ENCODE data around the gene SLC5A6.
"Not testable (repeated sequence)": the region's sequence is repeated elsewhere in the genome, so short reads cannot be mapped to it uniquely, and the experiment has no call there.

The SLC5A6 gene

DNA sequence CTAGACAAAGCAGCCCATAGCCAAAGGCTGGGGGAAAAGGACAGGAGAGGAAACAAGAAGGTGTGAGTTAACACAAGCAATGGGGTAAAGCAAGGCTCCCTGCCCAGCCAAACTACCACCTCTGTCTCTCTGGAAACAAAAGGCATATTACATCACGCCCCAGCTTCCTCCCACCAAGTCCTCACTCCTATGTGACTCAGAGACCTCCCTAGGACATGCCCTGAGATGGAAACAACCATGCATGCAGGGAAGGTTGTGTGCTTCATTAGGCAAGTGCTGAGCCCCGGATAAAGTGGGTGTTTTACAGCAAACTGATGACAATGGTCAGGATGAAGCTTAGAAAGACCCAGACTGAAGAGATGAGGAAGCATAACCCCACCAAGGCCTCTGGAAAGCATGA is 9.2 kb downstream of the SLC5A6 start:
- no peak for DNase-seq

DNA sequence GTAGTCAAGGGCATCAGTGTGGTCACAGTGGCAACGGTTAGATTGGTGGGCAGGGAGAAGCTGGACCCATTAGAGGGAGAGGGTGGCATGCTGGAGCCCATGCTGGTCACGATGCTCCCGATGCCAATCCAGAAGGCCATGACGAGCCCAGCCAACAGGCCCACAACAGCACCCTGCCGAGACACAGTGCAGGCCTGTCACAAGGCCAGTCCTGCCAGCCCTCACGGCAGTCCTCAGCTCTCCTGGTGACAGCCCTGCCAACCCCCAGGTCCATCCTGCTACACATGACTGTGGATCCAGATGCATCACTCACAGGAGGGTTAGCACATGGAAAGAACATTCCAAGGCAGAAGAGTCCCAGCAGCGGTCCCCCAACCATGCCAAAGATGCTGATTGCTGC is 10.4 kb downstream of the SLC5A6 start:
- DNase-seq, result no peak

DNA sequence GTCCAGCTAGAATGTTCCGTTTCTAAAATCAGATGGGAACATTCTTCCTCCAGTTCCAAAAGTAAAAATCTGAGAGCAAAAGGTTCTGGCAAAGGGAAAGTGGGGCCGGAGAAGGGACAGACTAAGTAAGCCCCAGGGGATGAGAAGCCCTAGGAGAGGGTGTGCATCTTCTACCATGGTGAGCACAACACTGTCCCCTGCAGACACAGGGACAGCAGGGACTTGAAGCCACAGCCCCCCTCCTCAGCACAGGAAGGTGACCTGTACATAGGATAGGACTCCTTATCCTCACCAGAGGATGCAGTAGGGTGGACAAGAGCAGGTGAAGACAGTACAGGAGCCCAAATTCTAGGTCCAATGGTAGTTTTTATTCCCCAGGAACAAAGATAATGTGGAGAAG is 12.8 kb downstream of the SLC5A6 start:
- DNase-seq, result no peak

DNA sequence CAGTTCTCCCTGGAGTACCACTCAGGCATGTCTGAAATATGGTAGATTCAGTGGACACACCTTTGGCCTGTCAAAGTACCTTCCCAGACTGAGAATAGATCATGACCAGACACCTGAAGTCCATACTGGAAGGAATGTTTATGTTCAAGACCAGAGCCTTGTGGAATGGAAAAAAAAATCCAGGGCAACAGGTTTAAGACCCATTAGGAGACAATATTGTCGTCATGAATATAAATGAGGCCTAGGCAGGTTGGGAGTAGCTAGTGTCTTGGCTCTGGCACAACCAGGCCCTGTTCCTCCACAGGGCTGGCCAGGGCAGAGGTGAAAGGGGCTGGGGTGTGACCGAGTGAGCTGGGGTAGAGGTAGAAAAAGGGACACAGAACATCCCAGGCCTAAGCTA is 13.4 kb downstream of the SLC5A6 start:
- no peak for DNase-seq

DNA sequence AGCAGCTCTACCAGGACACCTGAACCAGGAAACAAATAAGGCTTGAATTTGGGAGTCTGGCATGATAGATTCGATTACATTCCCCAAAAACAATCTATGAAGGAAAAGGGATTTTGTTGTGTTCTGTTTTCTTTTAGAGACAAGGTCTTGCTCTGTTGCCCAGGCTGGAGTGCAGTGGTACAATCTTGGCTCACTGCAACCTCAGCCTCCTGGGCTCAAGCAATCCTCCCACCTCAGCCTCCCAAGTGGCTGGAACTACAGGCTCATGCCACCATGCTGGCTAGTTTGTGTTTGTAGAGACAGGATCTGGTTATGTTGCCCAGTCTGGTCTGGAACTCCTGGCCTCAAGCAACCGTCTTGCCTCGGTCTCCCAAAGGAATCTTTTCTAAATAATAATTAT is 14.0 kb downstream of the SLC5A6 start:
- DNase-seq, result not testable (repeated sequence)

DNA sequence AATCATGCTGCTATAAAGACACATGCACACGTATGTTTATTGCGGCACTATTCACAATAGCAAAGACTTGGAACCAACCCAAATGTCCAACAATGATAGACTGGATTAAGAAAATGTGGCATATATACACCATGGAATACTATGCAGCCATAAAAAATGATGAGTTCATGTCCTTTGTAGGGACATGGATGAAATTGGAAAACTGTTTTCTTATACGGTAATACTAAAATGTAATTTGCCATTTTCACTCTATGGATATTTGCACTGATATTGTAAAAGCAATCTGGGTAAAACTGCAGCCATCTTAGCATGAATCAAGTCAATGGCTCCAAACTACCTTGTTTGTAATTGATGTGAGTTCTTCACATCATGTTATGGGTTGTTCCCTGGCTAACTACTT is 16.3 kb downstream of the SLC5A6 start:
- not testable (repeated sequence) for DNase-seq

DNA sequence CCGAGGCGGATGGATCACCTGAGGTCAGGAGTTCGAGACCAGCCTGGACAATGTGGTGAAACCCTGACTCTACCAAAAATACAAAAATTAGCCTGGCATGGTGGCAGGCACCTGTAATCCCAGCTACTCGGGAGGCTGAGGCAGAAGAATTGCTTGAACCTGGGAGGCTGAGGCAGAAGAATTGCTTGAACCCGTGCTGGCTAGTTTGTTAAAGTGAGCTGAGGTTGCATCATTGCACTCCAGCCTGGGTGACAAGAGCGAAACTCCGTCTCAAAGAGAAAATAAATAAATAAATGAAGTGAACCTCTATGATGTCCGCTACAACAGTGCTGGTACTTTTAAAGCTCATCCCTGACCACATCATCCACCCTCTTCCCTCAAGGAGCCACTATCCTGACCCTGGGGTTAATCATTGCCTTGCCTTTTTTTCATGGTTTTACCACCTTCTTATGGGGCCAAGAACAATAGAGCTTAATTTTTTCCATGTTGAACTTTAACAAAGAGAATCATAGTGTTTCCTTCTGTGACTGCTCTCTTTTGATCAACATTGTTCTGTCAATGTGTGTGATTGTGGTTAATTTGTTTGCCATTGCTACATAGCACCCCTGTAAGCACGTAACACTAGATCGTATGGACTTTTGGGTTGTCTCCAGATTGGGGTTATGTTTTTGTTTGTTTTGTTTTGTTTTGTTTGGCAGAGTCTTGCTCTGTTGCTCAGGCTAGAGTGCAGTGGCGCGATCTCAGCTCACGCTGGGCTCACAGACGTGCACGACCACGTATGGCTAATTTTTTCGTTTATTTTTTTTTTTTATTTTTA is 17.3 kb downstream of the SLC5A6 start:
- no peak for DNase-seq

DNA sequence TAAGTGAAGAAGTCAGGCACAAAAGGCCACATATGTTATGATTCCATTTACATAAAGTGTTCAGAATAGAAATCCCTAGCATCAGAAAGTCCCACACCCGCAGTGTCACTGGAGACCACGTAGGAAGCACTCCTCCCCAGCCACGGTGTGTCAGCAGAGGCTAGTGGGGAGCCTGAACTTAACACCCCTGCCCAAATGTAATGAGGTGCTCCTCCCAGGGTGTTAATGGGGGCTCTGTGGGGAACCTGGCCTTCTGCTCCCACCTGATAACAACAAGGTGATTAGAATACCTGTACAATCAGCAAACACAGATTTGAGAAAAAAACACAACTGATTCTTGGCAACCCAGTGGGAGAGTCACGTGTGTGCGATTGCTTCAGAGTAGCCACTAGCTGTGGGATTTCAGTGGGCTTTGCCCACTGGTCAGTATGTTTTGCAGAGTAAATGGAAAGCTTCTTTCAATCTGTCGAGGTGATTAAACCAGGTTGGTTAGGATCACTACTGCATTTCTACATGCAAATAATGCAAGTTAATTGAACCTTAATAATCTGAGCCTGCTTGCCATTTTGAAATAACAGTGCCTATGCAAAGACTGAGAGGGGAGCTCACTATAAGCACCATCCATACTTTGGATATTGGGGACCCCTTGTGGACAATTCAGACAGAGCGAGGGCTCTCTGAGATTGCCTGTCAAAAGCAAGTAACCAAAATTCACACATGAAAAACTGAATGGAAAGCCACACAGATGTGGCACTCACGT is 20.8 kb downstream of the SLC5A6 start:
- DNase-seq, result peak; percentile 25 to 53

DNA sequence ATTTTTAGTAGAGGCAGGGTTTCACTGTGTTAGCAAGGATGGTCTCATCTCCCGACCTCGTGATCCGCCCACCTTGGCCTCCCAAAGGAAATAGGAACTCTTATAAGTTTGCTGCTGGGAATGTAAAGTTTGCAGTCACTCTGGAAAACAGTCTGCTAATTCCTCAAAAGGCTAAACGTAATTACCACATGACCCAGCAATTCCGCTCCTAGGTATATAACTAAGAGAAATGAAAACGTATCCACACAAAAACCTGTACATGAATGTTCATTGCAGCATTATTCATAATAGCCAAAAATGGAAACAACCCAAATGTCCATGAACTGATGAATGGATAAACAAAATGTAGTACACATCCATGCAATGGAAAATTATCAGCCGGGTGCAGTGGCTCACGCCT is 22.1 kb downstream of the SLC5A6 start:
- no peak for DNase-seq

DNA sequence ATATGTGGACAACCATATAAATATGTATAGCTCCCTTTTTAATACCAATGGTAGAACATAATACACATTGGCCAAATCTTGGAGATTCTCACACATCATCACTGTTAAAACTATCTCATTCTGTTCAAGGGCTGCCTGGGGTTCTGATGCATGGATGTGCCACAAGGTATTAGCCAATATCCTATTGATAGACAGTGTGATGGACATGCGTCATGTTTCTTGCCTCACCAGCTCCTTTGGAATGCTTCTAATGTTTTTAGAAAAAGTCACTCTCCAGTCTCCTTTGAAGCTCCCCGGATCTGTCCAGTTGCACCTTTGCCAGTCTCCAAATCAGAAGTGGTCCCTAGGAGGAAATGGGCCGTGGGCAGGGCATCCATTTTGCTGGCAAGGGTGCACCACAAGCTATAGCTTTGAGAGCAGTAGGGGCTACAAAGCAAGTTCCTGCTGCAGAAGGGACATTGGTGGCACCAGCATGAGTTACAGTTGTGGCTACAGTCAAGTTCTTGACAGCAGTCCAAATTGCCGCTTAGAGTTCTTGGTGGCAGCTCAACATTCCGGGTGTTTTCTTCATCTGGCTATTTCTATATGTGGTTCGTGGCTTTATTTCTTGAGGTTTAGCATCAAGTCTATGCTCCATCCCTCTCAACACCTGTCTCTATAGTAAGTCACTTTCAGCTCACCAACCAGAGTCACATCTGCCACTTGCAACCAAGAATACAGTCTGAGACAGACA is 25.3 kb downstream of the SLC5A6 start:
- DNase-seq, result no peak

DNA sequence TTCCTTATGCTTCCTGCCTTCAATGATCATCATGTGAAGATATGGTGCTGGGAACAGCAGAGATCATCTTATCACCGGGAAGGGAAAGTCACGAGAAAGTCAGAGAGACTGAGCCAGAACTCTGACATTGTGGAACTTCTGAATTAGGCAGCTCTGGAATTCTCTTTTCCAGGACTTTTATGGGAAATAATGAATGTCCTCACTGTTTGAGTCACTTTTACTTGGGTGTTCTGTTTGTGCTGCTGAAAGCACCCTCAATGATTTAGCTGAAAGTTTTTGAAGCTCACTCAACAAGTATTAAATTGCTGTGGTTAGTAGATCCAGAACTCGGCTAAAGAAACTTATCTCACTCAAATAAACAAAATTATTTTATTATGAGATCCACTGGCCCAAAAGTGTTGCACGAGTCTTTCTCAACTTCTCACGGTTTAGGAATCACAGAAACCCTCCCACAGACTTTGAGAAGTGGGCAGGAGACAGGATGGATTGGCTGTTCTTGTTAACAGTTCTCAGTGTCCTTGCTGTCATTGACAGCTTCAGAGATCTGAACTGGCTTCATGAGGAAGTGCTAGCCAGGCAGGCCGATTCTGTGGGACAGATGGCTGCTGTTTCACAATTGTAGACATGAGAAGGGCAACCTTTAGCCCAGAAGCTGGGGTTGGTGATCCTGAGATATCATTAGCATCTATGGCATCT is 26.6 kb downstream of the SLC5A6 start:
- peak in 1 of 2 experiments; percentile 43 for DNase-seq

DNA sequence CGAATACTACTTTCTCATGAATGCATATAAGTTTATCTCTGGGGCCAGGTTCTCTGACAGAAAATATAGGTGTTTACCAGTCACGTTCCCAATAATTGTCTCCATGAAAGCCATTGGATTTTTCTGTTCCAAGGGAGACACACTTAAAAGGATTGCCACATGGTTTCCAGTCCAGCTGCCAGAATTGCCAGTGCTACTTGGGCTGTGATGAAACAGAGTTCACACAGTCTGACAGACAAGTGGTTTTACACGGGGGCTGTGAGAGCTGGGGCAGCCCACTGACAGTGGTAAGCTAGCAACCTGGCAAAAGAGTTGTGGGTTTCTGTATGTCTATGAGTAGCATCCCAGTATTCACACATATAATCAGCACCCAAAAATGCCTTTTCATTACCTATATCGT is 28.0 kb downstream of the SLC5A6 start:
- no peak for DNase-seq

DNA sequence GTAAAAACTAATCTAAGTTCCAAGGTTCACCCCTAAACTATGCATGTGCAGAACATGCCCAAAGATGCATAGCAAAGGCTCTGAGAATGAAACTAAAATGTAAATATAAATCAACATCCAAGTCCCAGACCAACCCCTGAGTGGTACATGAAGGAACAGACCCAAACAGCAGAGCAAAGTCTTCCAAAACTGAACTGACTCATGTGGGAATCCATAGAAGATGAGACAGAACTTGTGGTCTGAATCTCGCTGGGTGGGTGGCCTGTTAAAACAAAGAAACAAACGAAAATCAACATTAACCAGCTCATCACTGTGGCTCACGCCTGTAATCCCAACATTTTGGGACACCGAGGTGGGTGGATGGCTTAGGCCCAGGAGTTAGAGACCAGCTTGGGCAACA is 29.7 kb downstream of the SLC5A6 start:
- no peak for DNase-seq

DNA sequence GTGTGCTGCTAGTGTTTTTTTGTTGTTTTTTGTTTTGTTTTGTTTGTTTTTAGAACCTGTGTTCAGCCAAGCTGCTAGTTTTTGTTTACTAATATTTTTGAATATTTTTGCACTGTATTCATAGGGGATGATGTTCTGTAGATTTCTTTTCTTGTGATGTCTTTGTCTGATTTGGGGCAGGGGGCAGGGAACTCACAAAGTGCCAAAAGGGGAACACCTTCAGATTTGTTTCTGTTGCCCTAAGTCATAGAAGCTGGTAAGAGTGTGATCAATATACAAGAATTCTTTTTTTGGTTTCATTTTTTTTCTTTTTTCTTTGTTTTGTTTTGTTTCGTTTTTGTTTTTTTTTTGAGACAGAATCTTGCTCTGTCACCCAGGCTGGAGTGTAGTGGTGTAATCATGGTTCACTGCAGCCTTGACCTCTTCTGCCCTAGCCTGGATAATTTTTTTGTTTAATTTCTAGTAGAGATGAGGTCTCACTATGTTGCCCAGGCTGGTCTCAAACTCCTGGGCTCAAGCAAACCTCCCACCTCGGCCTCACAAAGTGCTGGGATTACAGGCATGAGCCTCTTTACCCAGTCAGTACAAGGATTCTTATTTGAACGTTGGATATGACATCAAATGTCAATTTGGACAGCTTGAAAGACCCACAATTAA is 32.6 kb downstream of the SLC5A6 start:
- DNase-seq, result no peak

DNA sequence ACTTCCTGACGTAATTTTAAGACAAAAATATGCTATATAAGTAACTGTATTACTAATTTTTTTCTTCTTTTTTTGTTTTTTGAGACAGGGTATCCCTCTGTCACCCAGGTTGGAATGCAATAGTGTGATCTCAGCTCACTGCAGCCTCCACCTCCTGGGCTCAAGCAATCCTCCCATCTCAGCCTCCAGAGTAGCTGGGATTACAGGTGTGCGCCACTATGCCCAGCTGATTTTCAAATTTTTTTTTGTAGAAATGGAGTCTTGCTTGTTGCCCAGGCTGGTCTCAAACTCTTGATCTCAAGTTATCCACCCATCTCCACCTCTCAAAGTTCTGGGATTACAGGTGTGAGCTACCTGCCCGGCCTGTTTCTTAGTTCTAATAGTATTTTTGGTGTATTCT is 33.6 kb downstream of the SLC5A6 start:
- DNase-seq, result no peak

DNA sequence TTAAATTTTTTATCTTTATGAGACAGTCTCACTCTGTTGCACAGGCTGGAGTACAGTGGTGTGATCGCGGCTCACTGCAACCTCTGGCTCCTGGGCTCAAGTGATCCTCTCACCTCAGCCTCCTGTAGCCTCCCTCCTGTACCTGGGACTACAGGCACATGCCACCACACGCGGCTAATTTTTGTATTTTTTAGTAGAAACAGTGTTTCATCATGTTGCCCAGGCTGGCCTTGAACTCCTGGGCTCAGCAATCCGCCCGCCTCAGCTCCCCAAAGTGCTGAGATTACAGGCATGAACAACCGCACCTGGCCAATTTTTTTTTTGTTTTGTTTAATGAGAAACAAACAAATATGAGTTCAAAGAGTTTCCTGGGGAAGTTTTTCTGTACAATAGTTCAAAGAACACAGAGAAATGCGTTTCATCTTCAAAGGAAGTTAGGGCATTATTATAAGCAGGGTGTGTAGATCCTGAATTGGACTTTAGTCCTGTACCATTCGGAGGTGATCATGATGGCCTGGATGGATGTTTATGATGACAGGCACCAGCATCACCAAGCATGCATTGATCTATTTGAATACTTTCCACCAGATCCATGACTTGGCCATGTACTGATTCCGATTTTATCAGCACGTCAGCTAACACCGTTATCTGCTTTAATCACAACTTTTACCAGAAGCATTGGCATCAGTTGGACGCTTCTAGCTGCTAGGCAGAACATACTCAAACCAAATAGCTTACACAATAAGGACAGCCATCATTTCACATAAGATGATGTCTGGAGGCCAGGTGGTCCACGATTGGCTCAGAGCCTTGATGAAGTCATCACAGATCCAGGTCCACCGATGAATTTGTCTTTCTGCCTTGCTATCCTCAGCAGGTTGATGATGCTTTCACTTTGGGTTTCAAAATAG is 34.4 kb downstream of the SLC5A6 start:
- DNase-seq, result no peak

DNA sequence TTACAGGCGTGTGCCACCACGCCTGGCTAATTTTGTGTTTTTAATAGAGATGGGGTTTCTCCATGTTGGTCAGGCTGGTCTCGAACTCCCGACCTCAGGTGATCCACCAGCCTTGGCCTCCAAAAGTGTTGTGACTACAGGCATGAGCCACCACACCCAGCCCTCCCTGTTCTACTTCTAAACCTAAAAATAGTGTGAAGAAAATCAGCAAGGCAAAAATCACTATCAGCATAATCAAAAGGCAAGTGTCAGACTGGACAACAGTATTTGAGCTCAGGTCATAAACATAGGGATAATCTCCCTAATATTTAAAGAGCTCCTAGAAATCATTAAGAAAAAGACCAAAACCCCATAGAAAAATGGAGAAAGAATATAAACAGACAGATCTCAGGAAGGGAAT is 36.3 kb downstream of the SLC5A6 start:
- DNase-seq, result not testable (repeated sequence)

DNA sequence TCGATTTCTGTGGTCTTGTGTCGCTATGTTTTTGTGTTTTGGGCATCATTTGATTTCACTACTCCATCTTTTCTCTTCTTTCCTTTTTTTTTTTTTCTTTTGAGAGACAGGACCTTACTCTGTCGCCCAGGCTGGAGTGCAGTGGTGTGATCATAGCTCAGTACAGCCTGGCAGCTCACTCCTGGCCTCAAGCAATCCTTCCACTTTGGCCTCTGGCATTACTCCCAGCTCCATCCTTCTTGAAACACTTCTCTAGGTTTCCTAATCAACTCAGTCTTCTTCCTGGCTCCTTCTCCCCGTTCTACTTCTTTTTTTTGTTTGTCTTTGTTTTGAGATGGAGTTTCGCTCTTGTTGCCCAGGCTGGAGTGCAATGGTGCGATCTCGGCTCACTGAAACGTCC is 36.7 kb downstream of the SLC5A6 start:
- DNase-seq, result no peak

DNA sequence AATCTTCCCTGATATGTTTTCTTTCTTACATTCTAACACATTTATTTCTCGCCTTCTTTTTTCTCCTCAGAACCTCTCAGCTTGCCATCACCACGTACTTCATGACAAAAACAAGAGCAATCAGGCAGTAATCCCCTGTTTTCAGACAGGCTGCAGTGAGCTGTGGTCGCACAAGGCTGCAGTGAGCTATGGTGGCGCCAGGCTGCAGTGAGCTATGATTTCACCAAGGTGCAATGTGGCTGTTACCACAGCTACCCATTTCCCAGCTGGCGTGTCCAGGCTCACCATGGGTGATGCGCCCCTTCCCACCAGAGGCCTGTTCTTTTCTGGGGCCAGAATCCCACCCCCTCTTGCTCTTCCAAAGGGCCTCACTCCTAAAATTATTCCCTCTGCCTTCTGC is 37.4 kb downstream of the SLC5A6 start:
- DNase-seq, result no peak

DNA sequence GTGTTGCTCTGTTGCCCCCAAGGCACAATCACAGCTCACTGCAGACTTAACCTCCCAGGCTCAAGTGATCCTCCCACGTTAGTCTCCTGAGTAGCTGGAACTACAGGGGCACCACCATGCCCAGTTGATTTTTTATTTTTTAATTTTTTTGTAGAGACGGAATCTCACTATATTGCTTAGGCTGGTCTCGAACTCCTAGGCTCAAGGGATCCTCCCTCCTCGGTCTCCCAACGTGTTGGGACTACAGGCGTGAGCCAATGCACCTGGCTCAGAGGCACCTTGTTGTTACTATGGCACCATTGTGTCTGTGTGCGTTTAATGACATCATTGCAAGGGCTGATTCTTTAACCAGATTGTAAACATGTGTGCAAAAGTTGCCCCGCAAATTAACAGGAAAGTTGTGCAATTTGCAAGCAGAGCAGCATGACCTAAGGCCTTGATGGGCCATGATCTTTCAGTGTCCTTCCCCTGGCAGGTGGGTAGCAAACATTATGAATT is 40.7 kb downstream of the SLC5A6 start:
- no peak for DNase-seq

All from NCI-H446 (cell line).